K562 (cell line): ENCODE data around the gene CDRT15. TPM values are rescaled to one million over a fixed set of nuclear protein-coding genes. Genes with fewer than 3 reads are reported as not detected.

Experiments used
- ATAC-seq: fragments of 200-7000 bp; cut with Tn5 transposase; 3 replicates; pipeline ENCODE4 v1.9.1; 2020; ENCODE audit warnings: moderate library complexity
- BruUV-seq: library from RNA; stranded (reverse); fragments of 400-500 nt; replicated peaks from 2 replicates; lab custom pipeline; 2021; lab: Mats Ljungman, UMichigan
- CTCF ChIA-PET: fragments of 300-600 bp; formaldehyde crosslinking; extraction: SDS; loops from one replicate; lab custom pipeline; 2021; ENCODE audit warnings: low intra/inter-chr PET ratio; lab: Yijun Ruan, JAX
- POLR2A ChIA-PET: fragments of 300-600, 350-650 bp; sonication (Branson Sonifier 250); formaldehyde crosslinking; extraction: SDS; loops from one replicate; lab custom pipeline; 2021; ENCODE audit warnings: antibody characterized with exemption, inconsistent platforms; lab: Yijun Ruan, JAX
- DNase-seq, 4 experiments: peaks; one replicate each; pipeline versions ENCODE4 v3.0.0 to v3.0.0-alpha.2; 2011 to 2018; ENCODE audit warnings: low spot score in 3 of 4, mixed read lengths in 3 of 4; ENCODE audit errors: extremely low read depth in 1 of 4
- FAIRE-seq: peaks from 2 replicates; lab custom pipeline; 2011; peaks lifted over from hg19 to GRCh38; lab: Jason Lieb, UNC
- H2AFZ ChIP-seq: 2 replicates; pipeline ENCODE4 v1.6.0; 2011; ENCODE audit warnings: low read depth, low read length, control low read depth, inconsistent platforms
- H3K27ac ChIP-seq: fragments of 200-600 bp; 3 replicates; pipeline ENCODE4 v1.8.0; 2011; ENCODE audit warnings: low read depth, mild to moderate bottlenecking, control low read depth, inconsistent platforms, low read length, moderate library complexity, mixed read lengths; ENCODE audit errors: extremely low read depth
- H3K27me3 ChIP-seq, 2 experiments: fragments of 300-600 bp in 1 of 2; 2 replicates in 1 of 2; 3 replicates in 1 of 2; pipeline versions ENCODE4 v1.6.0 to v1.8.0; 2011; ENCODE audit warnings: inconsistent platforms in 2 of 2, low read length in 2 of 2, mild to moderate bottlenecking in 1 of 2, mixed read lengths in 1 of 2, moderate library complexity in 1 of 2; ENCODE audit not compliant: control insufficient read depth in 2 of 2, insufficient read depth in 2 of 2
- H3K36me3 ChIP-seq: fragments of 300-600 bp; 3 replicates; pipeline ENCODE4 v1.8.0; 2011; ENCODE audit warnings: mild to moderate bottlenecking, low read length, inconsistent platforms; ENCODE audit not compliant: control insufficient read depth, insufficient read depth
- H3K4me1 ChIP-seq, 2 experiments: fragments of 200-600 bp in 1 of 2; replicated peaks in 1 of 2; 2 replicates in 1 of 2; 3 replicates in 1 of 2; pipeline versions ENCODE4 v1.5.1 to v1.8.0; 2011; ENCODE audit warnings: inconsistent platforms in 2 of 2, low read length in 2 of 2, mild to moderate bottlenecking in 1 of 2, mixed read lengths in 1 of 2, moderate library complexity in 1 of 2; ENCODE audit not compliant: control insufficient read depth in 2 of 2, insufficient read depth in 2 of 2
- H3K4me2 ChIP-seq: 2 replicates; pipeline ENCODE4 v1.6.1; 2011; ENCODE audit warnings: low read length, control low read depth, inconsistent platforms, mixed read lengths; ENCODE audit not compliant: insufficient read depth
- H3K4me3 ChIP-seq: fragments of 200-600 bp; sonication (generic), shearing (Covaris generic); 2 replicates; pipeline ENCODE4 v1.5.1; 2016; ENCODE audit warnings: control low read depth, inconsistent platforms
- H3K79me2 ChIP-seq: fragments of 200-600 bp; 3 replicates; pipeline ENCODE4 v1.8.0; 2011; ENCODE audit warnings: low read length, inconsistent platforms; ENCODE audit not compliant: control insufficient read depth, insufficient read depth
- H3K9ac ChIP-seq, 2 experiments: 2 replicates each; pipeline versions ENCODE4 v1.6.0 to v1.6.1; 2011; ENCODE audit warnings: low read depth in 2 of 2, low read length in 2 of 2, control low read depth in 1 of 2, inconsistent platforms in 1 of 2, mild to moderate bottlenecking in 1 of 2, mixed read lengths in 1 of 2; ENCODE audit not compliant: insufficient read depth in 1 of 2
- H3K9me1 ChIP-seq: one replicate; pipeline ENCODE4 v1.6.0; 2011; ENCODE audit warnings: inconsistent platforms, mild to moderate bottlenecking, low read length, moderate library complexity; ENCODE audit not compliant: control insufficient read depth, insufficient read depth
- H3K9me3 ChIP-seq: replicated peaks from 2 replicates; pipeline ENCODE4 v1.5.1; 2011; ENCODE audit warnings: low read depth, low read length, inconsistent platforms; ENCODE audit not compliant: control insufficient read depth, insufficient read depth
- H4K20me1 ChIP-seq: replicated peaks from 2 replicates; pipeline ENCODE4 v1.6.1; 2011; ENCODE audit warnings: low read length, inconsistent platforms, mixed read lengths; ENCODE audit not compliant: control insufficient read depth, insufficient read depth
- NFIC ChIP-seq: fragments of 450-650 bp; IDR thresholded peaks from 2 replicates; pipeline ENCODE4 v1.6.1; 2017; ENCODE audit warnings: mild to moderate bottlenecking, inconsistent platforms
- PHB2 ChIP-seq: fragments of 450-650 bp; IDR thresholded peaks from 2 replicates; pipeline ENCODE4 v1.6.1; 2017; ENCODE audit warnings: low read depth
- PHF20 ChIP-seq: fragments of 450-650 bp; IDR thresholded peaks from 2 replicates; pipeline ENCODE4 v1.6.1; 2018; ENCODE audit not compliant: partially characterized antibody
- TCF3 ChIP-seq: sonication (generic); formaldehyde crosslinking; IDR thresholded peaks from 2 replicates; pipeline ENCODE4 v1.4.0; 2020; ENCODE audit warnings: mild to moderate bottlenecking, missing genetic modification reagents
- USF1 ChIP-seq: sonication (generic); formaldehyde crosslinking; IDR thresholded peaks from 2 replicates; pipeline ENCODE4 v1.9.0; 2022; ENCODE audit warnings: mild to moderate bottlenecking, missing genetic modification reagents
- WGBS: fragments of 100-300 bp; shearing (Covaris generic); methylation state at CpG from one replicate; pipeline ENCODE4 v1.1.6; 2016; ENCODE audit warnings: low coverage, mixed read lengths; ENCODE audit not compliant: insufficient coverage; ENCODE audit errors: missing lambda C conversion rate; 5-methylcytosine and 5-hydroxymethylcytosine counted together
- in situ Hi-C: fragments of 300-500 bp; cut with MboI; formaldehyde crosslinking; loops from 4 replicates; pipeline ENCODE4 v1.15.0; 2018; ENCODE audit warnings: inconsistent platforms, mixed read lengths
- intact Hi-C: fragments of 100-400 bp; cut with micrococcal nuclease; formaldehyde crosslinking; loops from 2 replicates; pipeline ENCODE4 v1.14.2; 2022
- polyA plus RNA-seq, 8 experiments: library from polyadenylated mRNA; depleted of rRNA in 4 of 8; stranded (reverse) in 5 of 8; unstranded in 3 of 8; fragments of >200 nt; fragmentation: Nextera tagmentation in 2 of 8; fragmentation: Illumina TruSeq in 1 of 8; extraction: Ambion mirVana in 2 of 8; extraction: Trizol in 1 of 8; gene quantifications; 2 replicates each; pipeline versions ENCODE4 v1.2.1 to v1.2.3, GENCODE V29; 2011 to 2014; ENCODE audit warnings: inconsistent platforms in 1 of 8, missing spikeins in 1 of 8
- total RNA-seq, 7 experiments: library from RNA; depleted of rRNA in 6 of 7; stranded (reverse); fragments of >200 nt in 6 of 7; fragmentation: Illumina TruSeq in 2 of 7; extraction: Trizol in 2 of 7; gene quantifications; 2 replicates each; pipeline versions ENCODE4 v1.2.1 to v1.2.3, GENCODE V29; 2011 to 2021; ENCODE audit warnings: low replicate concordance in 1 of 7
- TF ChIP-seq, protein P1 (sequence below): fragments of 450-650 bp; formaldehyde crosslinking; IDR thresholded peaks from 2 replicates; pipeline ENCODE4 v1.4.0; 2020; ENCODE audit warnings: mild to moderate bottlenecking, mixed read lengths
- TF ChIP-seq, protein P2 (sequence below): fragments of 450-650 bp; IDR thresholded peaks from 2 replicates; pipeline ENCODE4 v1.6.1; 2017; ENCODE audit warnings: mild to moderate bottlenecking, moderate library complexity
- TF ChIP-seq, protein P3 (sequence below): IDR thresholded peaks from 2 replicates; pipeline ENCODE4 v1.6.1; 2014; ENCODE audit warnings: antibody characterized with exemption

Gene CDRT15
- total and polyA plus RNA-seq, 9 of the 15 experiments (the other 6 are each of a cell fraction or from before 2014, with no cell fraction given), result not detected

DNA sequence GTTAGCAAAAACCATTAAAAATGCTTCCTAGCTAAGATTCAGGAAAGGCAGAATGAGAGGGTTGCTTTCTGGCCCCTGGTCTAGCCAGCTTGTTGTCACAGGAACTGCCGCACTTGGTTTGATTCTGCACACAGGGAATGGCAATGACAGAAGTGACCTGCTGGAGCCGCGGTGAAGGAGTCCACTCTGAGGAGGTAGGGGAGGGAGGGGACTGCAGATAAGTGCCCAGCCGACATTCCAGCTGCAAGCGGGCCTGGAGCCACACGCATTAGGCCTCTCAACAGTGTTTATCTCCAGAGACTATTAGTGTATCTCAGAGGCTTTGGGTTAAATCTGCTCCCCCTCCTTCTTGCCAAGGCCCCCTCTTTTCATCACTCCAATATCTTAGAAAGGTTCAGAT lies 38.6 kb downstream of the CDRT15 start:
- Histone ChIP-seq H3K4me3 (no peak overlapping the region), H3K79me2 (no peaks in the 10 kb centered on the region), H3K9me1 (no peaks in the 10 kb centered on the region), H3K9ac (peak overlapping the region in 1 of 2 experiments; percentile 58; a peak in 1 of 4 replicates), H3K4me2 (no peak overlapping the region), H3K36me3 (0 out of 3 replicates have a peak, but pooled peaks cover 7% of the 10 kb centered on the region), H4K20me1 (0 out of 2 replicates have a peak, but pooled peaks cover 7% of the 10 kb centered on the region), H3K4me1 (no peaks in the 10 kb centered on the region; a peak in 2 of 5 replicates), H2AFZ (no peak overlapping the region), H3K27ac (no peak overlapping the region), H3K27me3 (no peaks in the 10 kb centered on the region), H3K9me3 (no peaks in the 10 kb centered on the region)
- POLR2A ChIA-PET, result no interaction called here
- no peak for FAIRE-seq
- no peak for DNase-seq
- intact Hi-C loops (no loop called here), in situ Hi-C loops (no loop called here)
- 42% methylated on average over 5 of the region's 6 CpGs for WGBS
- TF ChIP-seq NFIC, result no peak
- TF ChIP-seq TCF3 (CRISPR knock-in tag), result no peak
- no peak for TF ChIP-seq USF1
- ATAC-seq, result no peak
- CTCF ChIA-PET, result no interaction called here
- BruUV-seq, result no TSS peak

- FAIRE-seq, result no peak
- CTCF ChIA-PET, result no interaction called here
- ATAC-seq, result no peak
- Histone ChIP-seq H3K4me1 (no peaks in the 10 kb centered on the region; a peak in 1 of 5 replicates), H3K9ac (no peak overlapping the region), H2AFZ (no peak overlapping the region), H3K9me3 (no peaks in the 10 kb centered on the region), H3K27me3 (no peaks in the 10 kb centered on the region), H3K4me2 (no peak overlapping the region), H3K9me1 (no peaks in the 10 kb centered on the region), H3K36me3 (0 out of 3 replicates have a peak, but pooled peaks cover 7% of the 10 kb centered on the region), H3K27ac (no peak overlapping the region), H4K20me1 (0 out of 2 replicates have a peak, but pooled peaks cover 7% of the 10 kb centered on the region), H3K4me3 (no peak overlapping the region), H3K79me2 (no peaks in the 10 kb centered on the region)
- 49% methylated on average over 4 of the region's 4 CpGs for WGBS
- no TSS peak for BruUV-seq
- POLR2A ChIA-PET, result no interaction called here
- in situ Hi-C loops, result no loop called here
- intact Hi-C loops, result no loop called here
- no peak for DNase-seq
- TF ChIP-seq PHB2, result no peak
- TF ChIP-seq, protein P1, sequence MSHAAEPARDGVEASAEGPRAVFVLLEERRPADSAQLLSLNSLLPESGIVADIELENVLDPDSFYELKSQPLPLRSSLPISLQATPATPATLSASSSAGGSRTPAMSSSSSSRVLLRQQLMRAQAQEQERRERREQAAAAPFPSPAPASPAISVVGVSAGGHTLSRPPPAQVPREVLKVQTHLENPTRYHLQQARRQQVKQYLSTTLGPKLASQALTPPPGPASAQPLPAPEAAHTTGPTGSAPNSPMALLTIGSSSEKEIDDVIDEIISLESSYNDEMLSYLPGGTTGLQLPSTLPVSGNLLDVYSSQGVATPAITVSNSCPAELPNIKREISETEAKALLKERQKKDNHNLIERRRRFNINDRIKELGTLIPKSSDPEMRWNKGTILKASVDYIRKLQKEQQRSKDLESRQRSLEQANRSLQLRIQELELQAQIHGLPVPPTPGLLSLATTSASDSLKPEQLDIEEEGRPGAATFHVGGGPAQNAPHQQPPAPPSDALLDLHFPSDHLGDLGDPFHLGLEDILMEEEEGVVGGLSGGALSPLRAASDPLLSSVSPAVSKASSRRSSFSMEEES (CRISPR knock-in tag), result no peak
- no peak for TF ChIP-seq PHF20
- TF ChIP-seq, protein P2, sequence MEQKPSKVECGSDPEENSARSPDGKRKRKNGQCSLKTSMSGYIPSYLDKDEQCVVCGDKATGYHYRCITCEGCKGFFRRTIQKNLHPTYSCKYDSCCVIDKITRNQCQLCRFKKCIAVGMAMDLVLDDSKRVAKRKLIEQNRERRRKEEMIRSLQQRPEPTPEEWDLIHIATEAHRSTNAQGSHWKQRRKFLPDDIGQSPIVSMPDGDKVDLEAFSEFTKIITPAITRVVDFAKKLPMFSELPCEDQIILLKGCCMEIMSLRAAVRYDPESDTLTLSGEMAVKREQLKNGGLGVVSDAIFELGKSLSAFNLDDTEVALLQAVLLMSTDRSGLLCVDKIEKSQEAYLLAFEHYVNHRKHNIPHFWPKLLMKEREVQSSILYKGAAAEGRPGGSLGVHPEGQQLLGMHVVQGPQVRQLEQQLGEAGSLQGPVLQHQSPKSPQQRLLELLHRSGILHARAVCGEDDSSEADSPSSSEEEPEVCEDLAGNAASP, result no peak
- TF ChIP-seq, protein P3, sequence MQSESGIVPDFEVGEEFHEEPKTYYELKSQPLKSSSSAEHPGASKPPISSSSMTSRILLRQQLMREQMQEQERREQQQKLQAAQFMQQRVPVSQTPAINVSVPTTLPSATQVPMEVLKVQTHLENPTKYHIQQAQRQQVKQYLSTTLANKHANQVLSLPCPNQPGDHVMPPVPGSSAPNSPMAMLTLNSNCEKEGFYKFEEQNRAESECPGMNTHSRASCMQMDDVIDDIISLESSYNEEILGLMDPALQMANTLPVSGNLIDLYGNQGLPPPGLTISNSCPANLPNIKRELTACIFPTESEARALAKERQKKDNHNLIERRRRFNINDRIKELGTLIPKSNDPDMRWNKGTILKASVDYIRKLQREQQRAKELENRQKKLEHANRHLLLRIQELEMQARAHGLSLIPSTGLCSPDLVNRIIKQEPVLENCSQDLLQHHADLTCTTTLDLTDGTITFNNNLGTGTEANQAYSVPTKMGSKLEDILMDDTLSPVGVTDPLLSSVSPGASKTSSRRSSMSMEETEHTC, result no peak
Measured at GRCh38 chr17:14197586-14197985, 39.1 kb downstream of the CDRT15 start.
